IPS-NIHi7 (cell line): ENCODE data around the gene NDRG4.

Source experiments
- DNase-seq: peaks from one replicate; pipeline ENCODE4 v3.0.0; 2012; ENCODE audit warnings: mixed read lengths; ENCODE audit errors: extremely low spot score

NDRG4 gene

GRCh38 chr16:58510097-58510775, 10.3 kb downstream of the NDRG4 start:
- no peak for DNase-seq

- no peak for DNase-seq
These were observed 11.1 kb downstream of the NDRG4 start for GRCh38 chr16:58510776-58511628.

GRCh38 chr16:58511933-58512815, 12.2 kb downstream of the NDRG4 start:
- DNase-seq: peak; percentile 70

- DNase-seq: no peak
These were observed 13.9 kb downstream of the NDRG4 start for GRCh38 chr16:58513874-58514273.

DNA sequence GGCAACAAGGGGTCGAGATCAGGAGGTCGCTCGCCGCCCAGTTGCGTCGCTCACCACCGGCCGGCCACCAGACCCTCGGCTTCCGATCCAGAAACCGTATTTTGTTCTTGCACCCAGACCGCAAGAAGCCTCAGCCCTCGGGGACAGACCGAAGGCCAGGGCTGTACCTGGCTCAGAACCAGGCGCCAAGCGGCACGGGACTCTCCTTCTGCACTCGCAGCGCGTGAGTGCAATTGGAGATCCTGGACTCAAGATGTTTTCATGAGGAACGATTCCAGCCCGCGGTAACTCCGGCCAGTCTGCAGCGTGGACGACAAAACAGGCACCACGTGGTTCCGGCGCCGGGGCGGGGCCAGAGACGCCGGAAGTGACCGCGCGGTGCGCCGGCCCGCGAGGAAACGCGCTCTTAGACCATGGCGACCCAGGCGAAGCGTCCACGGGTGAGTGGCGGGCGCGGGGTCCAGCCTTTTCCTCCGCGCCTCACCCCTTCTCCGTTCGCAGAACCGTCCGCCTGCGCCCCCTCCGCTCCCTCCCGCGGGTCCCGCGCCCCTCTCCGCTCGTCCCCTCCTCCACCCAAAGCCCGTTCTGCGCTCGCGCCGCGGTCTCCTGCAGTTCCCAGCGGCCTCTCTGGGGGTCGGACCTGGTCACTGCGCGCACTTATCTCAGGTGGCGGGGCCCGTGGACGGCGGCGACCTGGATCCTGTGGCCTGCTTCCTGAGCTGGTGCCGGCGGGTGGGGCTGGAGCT, 15.4 kb downstream of the NDRG4 start, which contains the start of gene SETD6:
TSS of gene SETD6 (plus strand) at position 393 of the 746 bp plus-strand sequence. CDS start at position 414, 21 bp downstream.
- DNase-seq: peak; percentile 83

GRCh38 chr16:58515871-58516767, 16.2 kb downstream of the NDRG4 start:
- peak; percentile 73 for DNase-seq

- DNase-seq: no peak
These were observed 16.8 kb downstream of the NDRG4 start for GRCh38 chr16:58516768-58517107.

- no peak for DNase-seq
These were observed 18.4 kb downstream of the NDRG4 start for GRCh38 chr16:58518083-58518979.

DNA sequence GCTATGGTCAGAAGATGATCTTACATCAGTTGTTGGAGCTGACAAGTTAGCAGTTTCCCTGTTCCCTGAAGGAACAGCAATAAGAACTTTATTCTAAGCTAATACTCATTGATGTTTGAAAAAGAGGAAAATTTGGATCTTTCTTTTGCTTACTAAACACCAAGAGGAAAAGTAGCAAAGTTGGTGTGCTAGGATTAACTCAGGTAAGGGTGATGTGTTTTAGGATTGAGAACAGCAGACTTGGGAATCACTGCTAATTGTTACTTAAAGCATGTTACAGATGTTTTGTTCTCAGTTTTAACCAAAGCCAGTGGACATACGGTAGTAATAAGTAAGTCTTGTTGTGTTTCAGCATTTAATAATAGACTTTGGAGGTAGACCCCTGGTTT, 19.0 kb downstream of the NDRG4 start:
- DNase-seq: no peak

GRCh38 chr16:58519707-58520106, 19.8 kb downstream of the NDRG4 start:
- DNase-seq: no peak

DNA sequence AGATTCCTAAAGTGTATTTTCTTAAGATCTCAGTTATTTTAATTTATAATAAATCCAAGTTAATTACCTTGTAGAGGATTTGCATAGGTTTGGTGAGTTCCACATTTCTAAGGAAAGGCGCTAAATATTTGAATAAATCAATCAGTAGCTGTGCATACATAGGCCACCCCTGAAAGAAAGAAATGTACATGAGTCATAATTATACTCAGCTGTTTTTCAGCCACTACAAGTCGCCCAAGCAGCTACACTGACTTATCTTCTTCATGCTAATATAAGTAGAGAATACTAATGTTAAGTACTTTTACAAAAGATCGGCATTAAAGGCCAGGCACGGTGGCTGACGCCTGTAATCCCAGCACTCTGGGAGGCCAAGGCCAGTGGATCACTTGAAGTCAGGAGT, 30.2 kb downstream of the NDRG4 start:
- DNase-seq: no peak

DNA sequence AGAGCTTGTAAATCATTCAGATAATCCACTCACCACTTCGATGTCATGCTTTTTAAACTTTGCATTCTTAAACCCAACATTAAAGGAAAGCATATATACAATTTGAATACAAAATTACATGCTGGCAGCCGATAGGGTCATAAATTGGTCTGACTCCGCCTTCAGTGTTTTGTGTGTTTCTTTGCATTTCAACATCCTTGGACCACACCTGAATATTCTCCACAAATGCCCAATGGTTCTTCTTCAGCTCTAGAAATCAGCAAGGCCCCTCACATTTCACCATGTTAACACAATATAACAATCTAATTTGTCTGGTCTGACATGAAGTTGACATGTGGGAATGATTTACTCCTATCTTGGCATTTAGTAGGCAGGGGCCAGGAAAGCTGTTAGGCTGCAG, 32.5 kb downstream of the NDRG4 start:
- DNase-seq: no peak

DNA sequence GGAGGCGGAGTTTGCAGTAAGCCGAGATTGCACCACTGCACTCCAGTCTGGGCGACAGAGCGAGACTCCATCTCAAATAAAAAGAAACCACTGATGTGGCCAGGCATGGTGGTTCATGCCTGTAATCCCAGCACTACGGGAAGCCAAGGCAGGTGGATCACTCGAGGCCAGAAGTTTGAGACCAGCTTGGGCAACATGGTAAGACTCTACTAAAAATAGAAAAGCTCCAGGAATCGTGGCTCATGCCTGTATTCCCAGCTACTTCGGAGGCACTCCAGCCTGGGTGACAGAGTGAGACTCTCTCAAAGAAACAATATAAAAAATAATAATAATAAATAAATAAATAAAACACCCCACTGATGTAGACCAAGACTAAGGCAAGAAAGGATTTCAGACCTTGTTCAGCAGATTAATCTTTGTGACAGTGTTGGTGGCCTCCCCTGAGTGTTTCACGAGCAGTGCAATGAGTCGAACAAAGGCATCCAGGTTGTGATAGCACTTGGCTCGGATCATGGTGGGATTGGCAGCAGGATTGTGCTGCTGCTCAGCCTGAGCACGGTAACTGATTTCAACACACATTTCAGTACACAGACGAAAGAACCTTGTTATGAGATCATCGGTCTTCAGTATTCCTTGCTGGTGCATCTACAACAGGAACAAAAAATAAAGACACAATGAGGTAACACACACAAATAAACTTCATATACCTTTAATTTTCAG, 34.0 kb downstream of the NDRG4 start:
- no peak for DNase-seq

- DNase-seq: no peak
These were observed 35.2 kb downstream of the NDRG4 start for GRCh38 chr16:58535100-58535499.

GRCh38 chr16:58536278-58536677, 36.3 kb downstream of the NDRG4 start:
- DNase-seq: no peak

GRCh38 chr16:58537124-58537906, 37.4 kb downstream of the NDRG4 start:
- DNase-seq: no peak

DNA sequence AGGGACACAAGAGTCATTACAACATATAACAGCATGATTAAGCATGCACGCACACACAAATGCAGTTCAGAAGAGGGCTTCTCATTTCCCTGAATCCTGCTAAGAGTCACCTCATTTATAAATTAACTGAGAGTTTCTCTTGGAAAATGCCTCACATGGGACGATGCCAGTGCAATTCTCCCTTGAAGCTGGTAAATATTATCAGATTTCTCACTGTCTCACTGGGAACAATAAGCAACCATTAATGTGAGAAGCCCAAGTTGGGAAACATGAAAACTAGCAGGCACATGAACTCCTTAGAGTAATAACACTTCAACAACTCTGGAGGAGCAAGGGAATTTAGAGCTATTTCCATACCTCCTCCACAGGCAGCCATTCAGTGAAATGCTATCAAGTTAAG, 41.8 kb downstream of the NDRG4 start:
- no peak for DNase-seq

- no peak for DNase-seq
These were observed 42.3 kb downstream of the NDRG4 start for GRCh38 chr16:58542291-58542690.
